Lower lobe of right lung (tissue), 2 donors: ENCODE data around the gene CCNB3. TPM values are rescaled to one million over a fixed set of nuclear protein-coding genes. Genes with fewer than 3 reads are reported as not detected.

Experiments
- ATAC-seq, 2 donors: fragments of 200-7000 bp; cut with Tn5 transposase; one replicate each; pipeline ENCODE4 v1.9.1; 2020 to 2022; ENCODE audit warnings: mild to moderate bottlenecking in 2 of 2, moderate library complexity in 2 of 2
- DNase-seq: peaks from one replicate; pipeline ENCODE4 v3.0.0-alpha.2; 2020
- H3K27ac ChIP-seq: fragments of 200-600 bp; one replicate; pipeline ENCODE4 v1.8.0; 2022
- H3K27me3 ChIP-seq: fragments of 200-600 bp; one replicate; pipeline ENCODE4 v1.8.0; 2022; ENCODE audit warnings: low read depth
- H3K36me3 ChIP-seq: fragments of 200-600 bp; one replicate; pipeline ENCODE4 v1.8.0; 2022; ENCODE audit warnings: mild to moderate bottlenecking
- H3K4me1 ChIP-seq: fragments of 200-600 bp; one replicate; pipeline ENCODE4 v1.8.0; 2022
- H3K4me3 ChIP-seq: fragments of 200-600 bp; one replicate; pipeline ENCODE4 v1.8.0; 2022; ENCODE audit warnings: mild to moderate bottlenecking
- H3K9me3 ChIP-seq: fragments of 200-600 bp; one replicate; pipeline ENCODE4 v1.8.0; 2022
- intact Hi-C: fragments of 100-400 bp; cut with DNase I; formaldehyde crosslinking; loops from one replicate; pipeline ENCODE4 v1.11.0; 2022
- total RNA-seq: library from RNA; stranded (reverse); fragmentation: NEBNext Ultra II Directional; extraction: Animal tissue kit (Norgen Biotek cat#: 25700); gene quantifications from one replicate; pipeline ENCODE4 v1.2.1, GENCODE V29; 2021
- TF ChIP-seq, protein P1 (sequence below): fragments of 200-600 bp; IDR thresholded peaks from one replicate; pipeline ENCODE4 v1.8.0; 2022; ENCODE audit warnings: antibody characterized with exemption, mild to moderate bottlenecking
- donor health status: DM: no; HTN: yes; CAD: no; lungs with severe emphysema.

CCNB3 gene
- total RNA-seq, 1 donor from 2014 or later = 0.71 TPM

GRCh38 chrX:50372966-50373365 is 168.4 kb downstream of the CCNB3 start:
- DNase-seq = no peak
- intact Hi-C loops = no loop called here
- H3K4me1 ChIP-seq = no peaks in the 10 kb centered on the region
- no peak overlapping the region for H3K27ac ChIP-seq
- no peak overlapping the region for H3K4me3 ChIP-seq
- H3K36me3 ChIP-seq = no peaks in the 10 kb centered on the region
- H3K27me3 ChIP-seq = no peaks in the 10 kb centered on the region
- no peaks in the 10 kb centered on the region for H3K9me3 ChIP-seq
- no peak for ATAC-seq
- TF ChIP-seq, protein P1, sequence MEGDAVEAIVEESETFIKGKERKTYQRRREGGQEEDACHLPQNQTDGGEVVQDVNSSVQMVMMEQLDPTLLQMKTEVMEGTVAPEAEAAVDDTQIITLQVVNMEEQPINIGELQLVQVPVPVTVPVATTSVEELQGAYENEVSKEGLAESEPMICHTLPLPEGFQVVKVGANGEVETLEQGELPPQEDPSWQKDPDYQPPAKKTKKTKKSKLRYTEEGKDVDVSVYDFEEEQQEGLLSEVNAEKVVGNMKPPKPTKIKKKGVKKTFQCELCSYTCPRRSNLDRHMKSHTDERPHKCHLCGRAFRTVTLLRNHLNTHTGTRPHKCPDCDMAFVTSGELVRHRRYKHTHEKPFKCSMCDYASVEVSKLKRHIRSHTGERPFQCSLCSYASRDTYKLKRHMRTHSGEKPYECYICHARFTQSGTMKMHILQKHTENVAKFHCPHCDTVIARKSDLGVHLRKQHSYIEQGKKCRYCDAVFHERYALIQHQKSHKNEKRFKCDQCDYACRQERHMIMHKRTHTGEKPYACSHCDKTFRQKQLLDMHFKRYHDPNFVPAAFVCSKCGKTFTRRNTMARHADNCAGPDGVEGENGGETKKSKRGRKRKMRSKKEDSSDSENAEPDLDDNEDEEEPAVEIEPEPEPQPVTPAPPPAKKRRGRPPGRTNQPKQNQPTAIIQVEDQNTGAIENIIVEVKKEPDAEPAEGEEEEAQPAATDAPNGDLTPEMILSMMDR = no peak

DNA sequence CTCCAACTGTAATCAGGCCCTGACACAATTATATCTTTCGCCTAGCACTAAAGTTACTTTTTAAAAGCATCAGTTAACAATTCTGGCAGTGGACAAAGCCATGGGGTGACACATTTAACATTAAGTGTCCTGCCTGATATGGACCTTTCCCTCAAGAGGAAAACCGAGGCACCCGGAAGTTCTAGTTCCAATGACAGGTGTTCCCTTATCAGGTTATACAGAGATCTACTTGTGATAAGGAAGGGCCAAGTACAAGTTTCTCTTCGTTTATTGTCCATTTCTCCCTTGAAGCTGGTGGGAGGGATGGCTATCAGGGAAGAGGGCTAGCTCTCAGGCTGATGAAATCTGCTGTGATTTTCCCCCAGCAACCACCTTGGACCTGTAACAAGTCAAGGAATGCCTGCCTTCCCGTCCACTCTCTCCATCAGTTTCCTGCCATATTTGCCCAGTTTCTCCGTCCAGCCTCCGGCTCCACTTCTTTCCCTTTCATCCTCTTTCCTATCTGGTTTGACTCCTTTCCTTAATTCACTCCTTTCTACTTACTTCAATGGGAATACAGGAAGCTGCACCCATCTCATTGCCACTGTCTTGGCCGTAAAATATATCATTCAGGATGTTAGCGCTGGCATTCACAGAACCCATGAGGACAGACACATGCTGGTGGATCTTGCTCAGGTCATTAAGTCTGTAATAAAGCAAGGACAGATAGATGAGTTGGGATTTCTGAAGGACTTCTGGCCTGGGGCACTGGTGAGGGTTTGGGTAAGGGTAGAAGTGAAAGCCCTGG is 171.1 kb downstream of the CCNB3 start:
- no peaks in the 10 kb centered on the region for H3K4me1 ChIP-seq
- no peaks in the 10 kb centered on the region for H3K9me3 ChIP-seq
- no peak overlapping the region for H3K4me3 ChIP-seq
- no peaks in the 10 kb centered on the region for H3K27me3 ChIP-seq
- ATAC-seq (no peak), DNase-seq (no peak)
- H3K36me3 ChIP-seq = no peaks in the 10 kb centered on the region
- intact Hi-C loops = no loop called here
- TF ChIP-seq, protein P1 = no peak
- no peak overlapping the region for H3K27ac ChIP-seq

DNA sequence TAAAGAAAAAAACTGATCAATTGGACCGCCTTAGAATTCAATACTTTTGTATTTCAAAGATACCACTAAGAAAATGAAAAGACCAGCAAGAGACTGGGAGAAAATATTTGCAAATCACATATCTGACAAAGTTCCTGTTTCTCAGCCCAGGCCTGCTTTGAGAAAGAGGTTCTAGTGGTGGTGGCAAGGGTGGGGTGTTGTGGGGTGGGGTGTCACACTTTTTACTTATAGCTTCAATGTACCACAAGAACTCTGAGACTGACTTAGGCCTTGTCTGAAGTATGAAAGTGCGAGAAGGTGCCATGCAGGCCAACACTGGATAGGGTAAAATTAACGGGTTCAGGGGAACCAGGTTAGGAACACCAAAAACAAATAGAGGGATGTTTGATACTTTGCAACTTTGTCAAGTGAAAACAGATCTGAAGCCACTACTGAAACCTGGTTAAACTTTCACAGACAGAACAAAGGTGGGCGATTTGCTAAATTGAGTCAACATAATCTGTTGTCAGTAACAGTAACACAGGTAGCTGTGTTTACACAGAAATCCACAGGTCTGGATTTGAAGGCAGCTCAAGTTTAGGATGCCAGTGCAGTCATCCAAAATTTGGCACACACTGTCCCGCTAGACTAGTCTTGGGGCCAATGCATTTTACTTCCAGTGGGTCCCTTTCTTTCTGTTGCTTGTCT is 177.3 kb downstream of the CCNB3 start:
- intact Hi-C loops = no loop called here
- H3K27ac ChIP-seq = no peak overlapping the region

GRCh38 chrX:50386520-50386919 is 182.0 kb downstream of the CCNB3 start:
- H3K4me1 ChIP-seq = no peaks in the 10 kb centered on the region
- no peak overlapping the region for H3K27ac ChIP-seq
- H3K36me3 ChIP-seq = no peaks in the 10 kb centered on the region
- H3K9me3 ChIP-seq = no peaks in the 10 kb centered on the region
- intact Hi-C loops = no loop called here
- ATAC-seq (no peak), DNase-seq (no peak)
- H3K27me3 ChIP-seq = no peaks in the 10 kb centered on the region
- TF ChIP-seq, protein P1 = no peak
- no peak overlapping the region for H3K4me3 ChIP-seq

More for the DNA sequence above, 177.3 kb downstream of the CCNB3 start:
- Histone ChIP-seq H3K27me3 (no peaks in the 10 kb centered on the region), H3K9me3 (no peaks in the 10 kb centered on the region), H3K36me3 (no peaks in the 10 kb centered on the region), H3K4me1 (no peaks in the 10 kb centered on the region), H3K4me3 (no peak overlapping the region)
- TF ChIP-seq, protein P1 = no peak
- ATAC-seq = no peak
- no peak for DNase-seq

- no peaks in the 10 kb centered on the region for H3K27me3 ChIP-seq
- no peaks in the 10 kb centered on the region for H3K4me1 ChIP-seq
- no peak overlapping the region for H3K4me3 ChIP-seq
- TF ChIP-seq, protein P1 = no peak
- H3K36me3 ChIP-seq = no peaks in the 10 kb centered on the region
- DNase-seq = no peak
- no peaks in the 10 kb centered on the region for H3K9me3 ChIP-seq
- ATAC-seq = no peak
- intact Hi-C loops = no loop called here
- H3K27ac ChIP-seq = no peak overlapping the region
Observed at GRCh38 chrX:50393902-50394301, 189.3 kb downstream of the CCNB3 start.

Other genes with a start within 250 kb of the CCNB3 start
- gene AKAP4, start 3.8 kb upstream of the CCNB3 start, total RNA-seq = not detected